ENCODE results near the gene LYRM9.
"Not testable (repeated sequence)": the region's sequence is repeated elsewhere in the genome, so short reads cannot be mapped to it uniquely, and the experiment has no call there.

Gene LYRM9

GRCh38 chr17:27872776-27873175, 20.4 kb downstream of the LYRM9 start:
- DNase-seq, result no peak

GRCh38 chr17:27871407-27871806, 21.8 kb downstream of the LYRM9 start:
- DNase-seq, result no peak

- DNase-seq, result no peak
Observed at GRCh38 chr17:27870345-27870744, 22.8 kb downstream of the LYRM9 start.

- no peak for DNase-seq
Observed at GRCh38 chr17:27868565-27868964, 24.6 kb downstream of the LYRM9 start.

- no peak for DNase-seq
Observed at GRCh38 chr17:27862840-27863239, 30.3 kb downstream of the LYRM9 start.

- DNase-seq, result no peak
Observed at GRCh38 chr17:27862004-27862403, 31.2 kb downstream of the LYRM9 start.

GRCh38 chr17:27860971-27861664, 32.0 kb downstream of the LYRM9 start:
- DNase-seq, result no peak

GRCh38 chr17:27858621-27859305, 34.4 kb downstream of the LYRM9 start:
- no peak for DNase-seq

- DNase-seq, result no peak
Observed at GRCh38 chr17:27856676-27857432, 36.3 kb downstream of the LYRM9 start.

- no peak for DNase-seq
Observed at GRCh38 chr17:27855454-27855853, 37.7 kb downstream of the LYRM9 start.

GRCh38 chr17:27854163-27854562, 39.0 kb downstream of the LYRM9 start:
- DNase-seq, result no peak

GRCh38 chr17:27853091-27853490, 40.1 kb downstream of the LYRM9 start:
- DNase-seq, result no peak

GRCh38 chr17:27849474-27850185, 43.5 kb downstream of the LYRM9 start:
- no peak for DNase-seq

GRCh38 chr17:27848931-27849330, 44.2 kb downstream of the LYRM9 start:
- DNase-seq, result no peak

- DNase-seq, result not testable (repeated sequence)
Observed at GRCh38 chr17:27846808-27847307, 46.3 kb downstream of the LYRM9 start.

- peak; percentile 97 for DNase-seq
Observed at GRCh38 chr17:27846042-27846655, 47.0 kb downstream of the LYRM9 start.

GRCh38 chr17:27845264-27846041, 47.7 kb downstream of the LYRM9 start:
- no peak for DNase-seq

- no peak for DNase-seq
Observed at GRCh38 chr17:27840688-27841087, 52.5 kb downstream of the LYRM9 start.

GRCh38 chr17:27840406-27840678, 52.8 kb downstream of the LYRM9 start:
- DNase-seq, result not testable (repeated sequence)

- DNase-seq, result not testable (repeated sequence)
Observed at GRCh38 chr17:27839571-27840405, 53.4 kb downstream of the LYRM9 start.

GRCh38 chr17:27838607-27839006, 54.6 kb downstream of the LYRM9 start:
- DNase-seq, result not testable (repeated sequence)
